SHP77 treated with DMSO at 0.1 percent for 48 hours (cell line): ENCODE results near the gene PIGW.
A peak's percentile ranks its signal among the peaks of the same experiment; 100 is the strongest.
"Not testable (repeated sequence)": the region's sequence is repeated elsewhere in the genome, so short reads cannot be mapped to it uniquely, and the experiment has no call there.

Source experiments
- DNase-seq: peaks from one replicate; lab custom pipeline; 2025; lab: John Stamatoyannopoulos, UW

Gene PIGW

GRCh38 chr17:36534840-36535668, at the start of gene PIGW, which contains the start of gene MYO19:
PIGW (plus strand) TSS chr17:36534987; CDS start chr17:36537102, 2,115 bp downstream.
MYO19 (minus strand) TSS chr17:36534868; CDS start chr17:36532538, 2,330 bp downstream.
- peak; percentile 79 for DNase-seq

GRCh38 chr17:36485027-36485426, 49.8 kb upstream of the PIGW start:
- no peak for DNase-seq

GRCh38 chr17:36485805-36486203, 49.0 kb upstream of the PIGW start:
- DNase-seq: no peak

GRCh38 chr17:36486204-36487194, 48.3 kb upstream of the PIGW start, which contains the start of gene ZNHIT3:
ZNHIT3 (plus strand) TSS chr17:36486681; CDS start chr17:36486700, 19 bp downstream.
- peak; percentile 94 for DNase-seq

- DNase-seq: no peak
Observed at GRCh38 chr17:36493956-36494355, 40.8 kb upstream of the PIGW start.

GRCh38 chr17:36494674-36495073, 40.1 kb upstream of the PIGW start:
- no peak for DNase-seq

- DNase-seq: no peak
Observed at GRCh38 chr17:36495076-36495578, 39.7 kb upstream of the PIGW start.

- no peak for DNase-seq
Observed at GRCh38 chr17:36496018-36496789, 38.6 kb upstream of the PIGW start.

- DNase-seq: no peak
Observed at GRCh38 chr17:36498155-36498554, 36.6 kb upstream of the PIGW start.

- no peak for DNase-seq
Observed at GRCh38 chr17:36498560-36499300, 36.1 kb upstream of the PIGW start.

GRCh38 chr17:36500745-36501225, 34.0 kb upstream of the PIGW start:
- no peak for DNase-seq

GRCh38 chr17:36501351-36501750, 33.4 kb upstream of the PIGW start:
- no peak for DNase-seq

GRCh38 chr17:36501963-36502362, 32.8 kb upstream of the PIGW start:
- DNase-seq: no peak

- DNase-seq: no peak
Observed at GRCh38 chr17:36503456-36504155, 31.2 kb upstream of the PIGW start.

- DNase-seq: no peak
Observed at GRCh38 chr17:36504156-36504545, 30.6 kb upstream of the PIGW start.

- no peak for DNase-seq
Observed at GRCh38 chr17:36505171-36505570, 29.6 kb upstream of the PIGW start.

- DNase-seq: no peak
Observed at GRCh38 chr17:36506249-36506826, 28.4 kb upstream of the PIGW start.

- DNase-seq: no peak
Observed at GRCh38 chr17:36506831-36507230, 28.0 kb upstream of the PIGW start.

GRCh38 chr17:36507266-36507665, 27.5 kb upstream of the PIGW start:
- no peak for DNase-seq

- DNase-seq: not testable (repeated sequence)
Observed at GRCh38 chr17:36508439-36508838, 26.3 kb upstream of the PIGW start.
